ENCODE data around the gene SHKBP1. TPM values are rescaled to one million over a fixed set of nuclear protein-coding genes. Genes with fewer than 3 reads are reported as not detected.

The SHKBP1 gene
- total and polyA plus RNA-seq, 9 of the 15 experiments (the other 6 are each of a cell fraction or from before 2014, with no cell fraction given), result 1.2 to 58.1 (median 22.3) TPM

DNA sequence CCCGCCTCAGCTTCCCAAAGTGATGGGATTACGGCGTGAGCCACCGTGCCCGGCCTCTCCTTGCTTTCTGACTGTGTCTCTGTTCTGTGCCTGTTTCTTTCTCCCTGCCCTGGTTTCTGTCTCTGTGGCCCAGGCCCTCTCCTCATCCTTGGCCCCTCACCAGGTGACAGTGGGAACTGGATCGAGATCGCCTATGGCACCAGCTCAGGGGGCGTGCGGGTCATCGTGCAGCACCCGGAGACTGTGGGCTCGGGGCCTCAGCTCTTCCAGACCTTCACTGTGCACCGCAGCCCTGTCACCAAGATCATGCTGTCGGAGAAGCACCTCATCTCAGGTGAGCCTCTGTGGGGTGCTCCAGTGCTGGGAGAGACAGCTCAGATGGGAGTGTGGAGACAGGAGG is 9.9 kb downstream of the SHKBP1 start (continued):
- TF ChIP-seq KDM5B (IDR thresholded peaks at IDR 0.05; ENCODE audit: insufficient replicate concordance, low read depth, low read length), result no peak

DNA sequence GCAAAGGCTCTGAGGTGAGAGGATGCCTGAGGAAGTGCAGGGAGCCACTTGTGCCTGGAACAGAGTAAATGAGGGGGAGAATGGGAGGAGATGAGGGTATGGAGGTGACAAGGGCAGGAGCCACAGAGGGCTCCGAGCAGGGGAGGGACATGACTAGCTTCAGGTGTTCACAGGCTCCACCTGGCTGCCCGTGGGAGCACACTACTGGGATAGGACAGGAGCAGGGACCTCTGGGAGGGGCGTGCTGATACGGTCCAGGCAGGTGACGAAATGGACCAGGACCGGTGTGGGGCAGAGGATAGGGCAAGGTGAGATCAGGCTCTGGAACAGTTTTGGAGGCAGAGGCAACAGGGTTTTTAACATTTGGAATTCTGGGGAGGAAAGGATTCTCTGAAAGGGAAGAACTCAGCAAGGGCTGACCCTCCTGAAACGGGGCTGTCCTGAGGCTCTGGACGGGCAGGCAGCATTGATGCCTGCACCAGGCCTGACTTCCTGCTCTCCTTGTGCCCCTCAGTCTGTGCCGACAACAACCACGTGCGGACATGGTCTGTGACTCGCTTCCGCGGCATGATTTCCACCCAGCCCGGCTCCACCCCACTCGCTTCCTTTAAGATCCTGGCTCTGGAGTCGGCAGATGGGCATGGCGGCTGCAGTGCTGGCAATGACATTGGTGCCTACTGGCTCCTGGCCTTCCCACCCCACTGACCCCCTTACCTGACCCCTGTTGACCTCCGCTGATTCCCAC is 11.6 kb downstream of the SHKBP1 start:
- ChIA-PET CTCF (ENCODE audit: low intra/inter-chr PET ratio) (no interaction called here), POLR2A (interaction anchor here (1.8 kb wide), 1 partner anchor 10 kb away, joined by 6 read pairs; no protein-coding TSS in a partner anchor)
- Histone ChIP-seq H3K27ac (ENCODE audit: extremely low read depth, low read depth, low read length) (no peak overlapping the region), H3K9me1 (ENCODE audit: control insufficient read depth, insufficient read depth, low read length) (no peaks in the 10 kb centered on the region), H3K4me3 (no peak overlapping the region), H3K4me2 (ENCODE audit: insufficient read depth, low read length) (no peak overlapping the region), H3K36me3 (ENCODE audit: control insufficient read depth, insufficient read depth, low read length) (peaks cover 6% of the 10 kb centered on the region; the same call in 1 of the 3 replicates), H3K9ac (ENCODE audit: insufficient read depth in 1 of 2, low read depth in 2 of 2, low read length in 2 of 2) (no peak overlapping the region; a peak in 1 of 4 replicates), H2AFZ (ENCODE audit: low read depth, low read length) (no peak overlapping the region), H3K4me1 (replicated peaks in 1 of 2; ENCODE audit: control insufficient read depth in 2 of 2, insufficient read depth in 2 of 2, low read length in 2 of 2) (peaks cover 0 to 28% of the 10 kb centered on the region in 2 experiments; a peak in 2 of 5 replicates), H3K9me3 (replicated peaks; ENCODE audit: control insufficient read depth, insufficient read depth, low read depth, low read length) (no peaks in the 10 kb centered on the region), H3K27me3 (ENCODE audit: control insufficient read depth in 2 of 2, insufficient read depth in 2 of 2, low read length in 2 of 2) (no peaks in the 10 kb centered on the region), H3K79me2 (ENCODE audit: control insufficient read depth, insufficient read depth, low read length) (no peaks in the 10 kb centered on the region), H4K20me1 (replicated peaks; ENCODE audit: control insufficient read depth, insufficient read depth, low read length) (no peaks in the 10 kb centered on the region)
- DNase-seq (ENCODE audit: extremely low read depth in 1 of 4, low spot score in 3 of 4) (no peak), ATAC-seq (no peak), FAIRE-seq (no peak)
- no TSS peak for BruUV-seq (replicated peaks)
- intact Hi-C loops (cut with micrococcal nuclease) (no loop called here), in situ Hi-C loops (cut with MboI) (no loop called here)
- 78% methylated on average over 19 of the region's 19 CpGs for WGBS (ENCODE audit: insufficient coverage, low coverage, missing lambda C conversion rate)
- TF ChIP-seq ZNF239 (CRISPR knock-in tag; IDR thresholded peaks at IDR 0.05) (no peak), ZNF707 (CRISPR knock-in tag; conservative IDR thresholded peaks at IDR 0.05) (no peak)
- TF ChIP-seq, protein P1, sequence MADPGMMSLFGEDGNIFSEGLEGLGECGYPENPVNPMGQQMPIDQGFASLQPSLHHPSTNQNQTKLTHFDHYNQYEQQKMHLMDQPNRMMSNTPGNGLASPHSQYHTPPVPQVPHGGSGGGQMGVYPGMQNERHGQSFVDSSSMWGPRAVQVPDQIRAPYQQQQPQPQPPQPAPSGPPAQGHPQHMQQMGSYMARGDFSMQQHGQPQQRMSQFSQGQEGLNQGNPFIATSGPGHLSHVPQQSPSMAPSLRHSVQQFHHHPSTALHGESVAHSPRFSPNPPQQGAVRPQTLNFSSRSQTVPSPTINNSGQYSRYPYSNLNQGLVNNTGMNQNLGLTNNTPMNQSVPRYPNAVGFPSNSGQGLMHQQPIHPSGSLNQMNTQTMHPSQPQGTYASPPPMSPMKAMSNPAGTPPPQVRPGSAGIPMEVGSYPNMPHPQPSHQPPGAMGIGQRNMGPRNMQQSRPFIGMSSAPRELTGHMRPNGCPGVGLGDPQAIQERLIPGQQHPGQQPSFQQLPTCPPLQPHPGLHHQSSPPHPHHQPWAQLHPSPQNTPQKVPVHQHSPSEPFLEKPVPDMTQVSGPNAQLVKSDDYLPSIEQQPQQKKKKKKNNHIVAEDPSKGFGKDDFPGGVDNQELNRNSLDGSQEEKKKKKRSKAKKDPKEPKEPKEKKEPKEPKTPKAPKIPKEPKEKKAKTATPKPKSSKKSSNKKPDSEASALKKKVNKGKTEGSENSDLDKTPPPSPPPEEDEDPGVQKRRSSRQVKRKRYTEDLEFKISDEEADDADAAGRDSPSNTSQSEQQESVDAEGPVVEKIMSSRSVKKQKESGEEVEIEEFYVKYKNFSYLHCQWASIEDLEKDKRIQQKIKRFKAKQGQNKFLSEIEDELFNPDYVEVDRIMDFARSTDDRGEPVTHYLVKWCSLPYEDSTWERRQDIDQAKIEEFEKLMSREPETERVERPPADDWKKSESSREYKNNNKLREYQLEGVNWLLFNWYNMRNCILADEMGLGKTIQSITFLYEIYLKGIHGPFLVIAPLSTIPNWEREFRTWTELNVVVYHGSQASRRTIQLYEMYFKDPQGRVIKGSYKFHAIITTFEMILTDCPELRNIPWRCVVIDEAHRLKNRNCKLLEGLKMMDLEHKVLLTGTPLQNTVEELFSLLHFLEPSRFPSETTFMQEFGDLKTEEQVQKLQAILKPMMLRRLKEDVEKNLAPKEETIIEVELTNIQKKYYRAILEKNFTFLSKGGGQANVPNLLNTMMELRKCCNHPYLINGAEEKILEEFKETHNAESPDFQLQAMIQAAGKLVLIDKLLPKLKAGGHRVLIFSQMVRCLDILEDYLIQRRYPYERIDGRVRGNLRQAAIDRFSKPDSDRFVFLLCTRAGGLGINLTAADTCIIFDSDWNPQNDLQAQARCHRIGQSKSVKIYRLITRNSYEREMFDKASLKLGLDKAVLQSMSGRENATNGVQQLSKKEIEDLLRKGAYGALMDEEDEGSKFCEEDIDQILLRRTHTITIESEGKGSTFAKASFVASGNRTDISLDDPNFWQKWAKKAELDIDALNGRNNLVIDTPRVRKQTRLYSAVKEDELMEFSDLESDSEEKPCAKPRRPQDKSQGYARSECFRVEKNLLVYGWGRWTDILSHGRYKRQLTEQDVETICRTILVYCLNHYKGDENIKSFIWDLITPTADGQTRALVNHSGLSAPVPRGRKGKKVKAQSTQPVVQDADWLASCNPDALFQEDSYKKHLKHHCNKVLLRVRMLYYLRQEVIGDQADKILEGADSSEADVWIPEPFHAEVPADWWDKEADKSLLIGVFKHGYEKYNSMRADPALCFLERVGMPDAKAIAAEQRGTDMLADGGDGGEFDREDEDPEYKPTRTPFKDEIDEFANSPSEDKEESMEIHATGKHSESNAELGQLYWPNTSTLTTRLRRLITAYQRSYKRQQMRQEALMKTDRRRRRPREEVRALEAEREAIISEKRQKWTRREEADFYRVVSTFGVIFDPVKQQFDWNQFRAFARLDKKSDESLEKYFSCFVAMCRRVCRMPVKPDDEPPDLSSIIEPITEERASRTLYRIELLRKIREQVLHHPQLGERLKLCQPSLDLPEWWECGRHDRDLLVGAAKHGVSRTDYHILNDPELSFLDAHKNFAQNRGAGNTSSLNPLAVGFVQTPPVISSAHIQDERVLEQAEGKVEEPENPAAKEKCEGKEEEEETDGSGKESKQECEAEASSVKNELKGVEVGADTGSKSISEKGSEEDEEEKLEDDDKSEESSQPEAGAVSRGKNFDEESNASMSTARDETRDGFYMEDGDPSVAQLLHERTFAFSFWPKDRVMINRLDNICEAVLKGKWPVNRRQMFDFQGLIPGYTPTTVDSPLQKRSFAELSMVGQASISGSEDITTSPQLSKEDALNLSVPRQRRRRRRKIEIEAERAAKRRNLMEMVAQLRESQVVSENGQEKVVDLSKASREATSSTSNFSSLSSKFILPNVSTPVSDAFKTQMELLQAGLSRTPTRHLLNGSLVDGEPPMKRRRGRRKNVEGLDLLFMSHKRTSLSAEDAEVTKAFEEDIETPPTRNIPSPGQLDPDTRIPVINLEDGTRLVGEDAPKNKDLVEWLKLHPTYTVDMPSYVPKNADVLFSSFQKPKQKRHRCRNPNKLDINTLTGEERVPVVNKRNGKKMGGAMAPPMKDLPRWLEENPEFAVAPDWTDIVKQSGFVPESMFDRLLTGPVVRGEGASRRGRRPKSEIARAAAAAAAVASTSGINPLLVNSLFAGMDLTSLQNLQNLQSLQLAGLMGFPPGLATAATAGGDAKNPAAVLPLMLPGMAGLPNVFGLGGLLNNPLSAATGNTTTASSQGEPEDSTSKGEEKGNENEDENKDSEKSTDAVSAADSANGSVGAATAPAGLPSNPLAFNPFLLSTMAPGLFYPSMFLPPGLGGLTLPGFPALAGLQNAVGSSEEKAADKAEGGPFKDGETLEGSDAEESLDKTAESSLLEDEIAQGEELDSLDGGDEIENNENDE (IDR thresholded peaks at IDR 0.05; ENCODE audit: low read depth, low read length), result no peak
- TF ChIP-seq, protein P2, sequence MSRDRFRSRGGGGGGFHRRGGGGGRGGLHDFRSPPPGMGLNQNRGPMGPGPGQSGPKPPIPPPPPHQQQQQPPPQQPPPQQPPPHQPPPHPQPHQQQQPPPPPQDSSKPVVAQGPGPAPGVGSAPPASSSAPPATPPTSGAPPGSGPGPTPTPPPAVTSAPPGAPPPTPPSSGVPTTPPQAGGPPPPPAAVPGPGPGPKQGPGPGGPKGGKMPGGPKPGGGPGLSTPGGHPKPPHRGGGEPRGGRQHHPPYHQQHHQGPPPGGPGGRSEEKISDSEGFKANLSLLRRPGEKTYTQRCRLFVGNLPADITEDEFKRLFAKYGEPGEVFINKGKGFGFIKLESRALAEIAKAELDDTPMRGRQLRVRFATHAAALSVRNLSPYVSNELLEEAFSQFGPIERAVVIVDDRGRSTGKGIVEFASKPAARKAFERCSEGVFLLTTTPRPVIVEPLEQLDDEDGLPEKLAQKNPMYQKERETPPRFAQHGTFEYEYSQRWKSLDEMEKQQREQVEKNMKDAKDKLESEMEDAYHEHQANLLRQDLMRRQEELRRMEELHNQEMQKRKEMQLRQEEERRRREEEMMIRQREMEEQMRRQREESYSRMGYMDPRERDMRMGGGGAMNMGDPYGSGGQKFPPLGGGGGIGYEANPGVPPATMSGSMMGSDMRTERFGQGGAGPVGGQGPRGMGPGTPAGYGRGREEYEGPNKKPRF (IDR thresholded peaks at IDR 0.05; ENCODE audit: low read depth, low read length), result no peak

Measured in K562 (cell line).